Natural killer cell (primary cell): ENCODE measurements around the gene MTR. TPM values are rescaled to one million over a fixed set of nuclear protein-coding genes. Genes with fewer than 3 reads are reported as not detected.

Source experiments
- ATAC-seq, 3 donors: fragments of 150-1000 bp in 2 of 3; fragments of 200-7000 bp in 1 of 3; cut with Tn5 transposase; 1 replicate in 1 of 3; 2 replicates in 2 of 3; pipeline ENCODE4 v1.10.0; 2021; ENCODE audit warnings: mild to moderate bottlenecking in 2 of 3, moderate library complexity in 2 of 3
- DNase-seq, 2 donors: peaks; one replicate each; pipeline versions ENCODE4 v3.0.0 to v3.0.0-alpha.2; 2013 to 2021; ENCODE audit warnings: mixed read lengths in 1 of 2
- H3K27ac ChIP-seq: one replicate; pipeline ENCODE4 v1.5.1; 2013; ENCODE audit warnings: mild to moderate bottlenecking, low read length
- H3K27me3 ChIP-seq: one replicate; pipeline ENCODE4 v1.6.1; 2013; ENCODE audit warnings: low read length; ENCODE audit not compliant: control insufficient read depth, insufficient read depth
- H3K36me3 ChIP-seq: one replicate; pipeline ENCODE4 v1.6.1; 2013; ENCODE audit warnings: low read length; ENCODE audit not compliant: control insufficient read depth, insufficient read depth
- H3K4me1 ChIP-seq: one replicate; pipeline ENCODE4 v1.6.1; 2013; ENCODE audit warnings: low read length; ENCODE audit not compliant: control insufficient read depth, insufficient read depth
- H3K4me3 ChIP-seq: one replicate; pipeline ENCODE4 v1.5.1; 2013; ENCODE audit warnings: low read length
- H3K9me3 ChIP-seq: one replicate; pipeline ENCODE4 v1.6.1; 2013; ENCODE audit warnings: low read length; ENCODE audit not compliant: control insufficient read depth, insufficient read depth
- H3K27ac Mint-ChIP-seq, 2 donors: one replicate each; pipeline ENCODE4 v1.8.0; 2022; ENCODE audit warnings: mild to moderate bottlenecking in 2 of 2, mixed read lengths in 2 of 2, moderate library complexity in 1 of 2
- H3K27me3 Mint-ChIP-seq, 2 donors: one replicate each; pipeline ENCODE4 v1.8.0; 2022; ENCODE audit warnings: low read depth in 2 of 2, mixed read lengths in 2 of 2
- H3K36me3 Mint-ChIP-seq: one replicate; pipeline ENCODE4 v1.8.0; 2022; ENCODE audit warnings: mixed read lengths
- H3K4me1 Mint-ChIP-seq, 2 donors: one replicate each; pipeline ENCODE4 v1.8.0; 2022; ENCODE audit warnings: mixed read lengths in 2 of 2
- H3K4me3 Mint-ChIP-seq: one replicate; pipeline ENCODE4 v1.8.0; 2022; ENCODE audit warnings: mild to moderate bottlenecking, moderate library complexity, mixed read lengths
- H3K9me3 Mint-ChIP-seq, 2 donors: one replicate each; pipeline ENCODE4 v1.8.0; 2022; ENCODE audit warnings: mixed read lengths in 2 of 2
- WGBS: methylation state at CpG from one replicate; pipeline ENCODE4 v1.1.7; 2013; ENCODE audit warnings: missing lambda C conversion rate; ENCODE audit not compliant: insufficient coverage; 5-methylcytosine and 5-hydroxymethylcytosine counted together
- intact Hi-C: fragments of 100-400 bp; cut with micrococcal nuclease; formaldehyde crosslinking; loops from one replicate; pipeline ENCODE4 v1.14.2; 2022
- total RNA-seq, 4 donors: library from RNA; stranded (reverse); fragments of 120-200 nt in 1 of 4; gene quantifications; one replicate each; pipeline versions ENCODE4 v1.2.3 to v1.2.4, GENCODE V29; 2013 to 2022
- TF ChIP-seq, protein P1 (sequence below): fragments of 200-600 bp; IDR thresholded peaks from one replicate; pipeline ENCODE4 v1.8.0; 2022; ENCODE audit warnings: antibody characterized with exemption

The MTR gene
- total RNA-seq, 3 donors from 2014 or later (not counting 1 experiment from before 2014, with no cell fraction given): 28.4 to 41.1 (median 38.4) TPM

DNA sequence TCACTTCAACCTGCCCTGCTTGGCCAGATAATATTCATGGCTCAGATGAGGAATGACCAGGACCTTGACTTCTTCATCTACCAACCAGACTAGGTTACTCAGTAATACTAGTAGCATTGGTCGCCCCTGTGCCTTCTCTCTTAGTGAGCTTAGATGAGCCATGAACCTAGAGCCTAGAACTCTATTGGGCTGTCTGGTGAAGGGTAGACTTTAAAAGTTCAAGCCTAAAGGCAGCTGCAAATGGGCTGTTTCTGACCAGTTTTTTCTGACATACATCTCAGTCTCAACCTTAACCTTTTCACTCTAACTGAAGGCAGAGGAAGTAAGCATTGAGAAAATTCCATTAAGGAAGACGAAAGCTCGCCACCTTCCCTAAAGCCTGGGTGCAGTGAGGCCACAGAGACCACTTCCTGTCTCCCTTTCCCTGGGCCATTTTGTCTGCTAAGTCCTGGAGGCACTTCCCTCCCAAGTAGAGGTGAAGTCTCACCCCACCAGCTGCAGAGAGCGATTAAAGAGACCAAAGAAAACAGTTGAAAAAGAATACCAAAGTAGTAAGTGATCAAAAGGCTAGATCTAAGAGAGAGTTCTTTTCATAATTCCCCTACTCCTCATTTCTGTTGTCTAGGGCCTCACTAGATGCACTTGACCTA, 53.3 kb downstream of the MTR start:
- H3K36me3 ChIP-seq: peaks cover 39% of the 10 kb centered on the region
- 71% methylated on average over 3 of the region's 4 CpGs for WGBS
- Mint-ChIP-seq H3K4me1 (peaks cover 0 to 14% of the 10 kb centered on the region in 2 donors), H3K27me3 (no peaks in the 10 kb centered on the region), H3K36me3 (peaks cover 13% of the 10 kb centered on the region), H3K4me3 (no peak overlapping the region), H3K27ac (no peak overlapping the region), H3K9me3 (no peaks in the 10 kb centered on the region)
- H3K4me3 ChIP-seq: no peak overlapping the region
- H3K27ac ChIP-seq: no peak overlapping the region
- no peaks in the 10 kb centered on the region for H3K4me1 ChIP-seq
- TF ChIP-seq, protein P1, sequence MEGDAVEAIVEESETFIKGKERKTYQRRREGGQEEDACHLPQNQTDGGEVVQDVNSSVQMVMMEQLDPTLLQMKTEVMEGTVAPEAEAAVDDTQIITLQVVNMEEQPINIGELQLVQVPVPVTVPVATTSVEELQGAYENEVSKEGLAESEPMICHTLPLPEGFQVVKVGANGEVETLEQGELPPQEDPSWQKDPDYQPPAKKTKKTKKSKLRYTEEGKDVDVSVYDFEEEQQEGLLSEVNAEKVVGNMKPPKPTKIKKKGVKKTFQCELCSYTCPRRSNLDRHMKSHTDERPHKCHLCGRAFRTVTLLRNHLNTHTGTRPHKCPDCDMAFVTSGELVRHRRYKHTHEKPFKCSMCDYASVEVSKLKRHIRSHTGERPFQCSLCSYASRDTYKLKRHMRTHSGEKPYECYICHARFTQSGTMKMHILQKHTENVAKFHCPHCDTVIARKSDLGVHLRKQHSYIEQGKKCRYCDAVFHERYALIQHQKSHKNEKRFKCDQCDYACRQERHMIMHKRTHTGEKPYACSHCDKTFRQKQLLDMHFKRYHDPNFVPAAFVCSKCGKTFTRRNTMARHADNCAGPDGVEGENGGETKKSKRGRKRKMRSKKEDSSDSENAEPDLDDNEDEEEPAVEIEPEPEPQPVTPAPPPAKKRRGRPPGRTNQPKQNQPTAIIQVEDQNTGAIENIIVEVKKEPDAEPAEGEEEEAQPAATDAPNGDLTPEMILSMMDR: no peak
- no peaks in the 10 kb centered on the region for H3K9me3 ChIP-seq
- intact Hi-C loops: no loop called here
- no peaks in the 10 kb centered on the region for H3K27me3 ChIP-seq
- DNase-seq (no peak), ATAC-seq (no peak)

DNA sequence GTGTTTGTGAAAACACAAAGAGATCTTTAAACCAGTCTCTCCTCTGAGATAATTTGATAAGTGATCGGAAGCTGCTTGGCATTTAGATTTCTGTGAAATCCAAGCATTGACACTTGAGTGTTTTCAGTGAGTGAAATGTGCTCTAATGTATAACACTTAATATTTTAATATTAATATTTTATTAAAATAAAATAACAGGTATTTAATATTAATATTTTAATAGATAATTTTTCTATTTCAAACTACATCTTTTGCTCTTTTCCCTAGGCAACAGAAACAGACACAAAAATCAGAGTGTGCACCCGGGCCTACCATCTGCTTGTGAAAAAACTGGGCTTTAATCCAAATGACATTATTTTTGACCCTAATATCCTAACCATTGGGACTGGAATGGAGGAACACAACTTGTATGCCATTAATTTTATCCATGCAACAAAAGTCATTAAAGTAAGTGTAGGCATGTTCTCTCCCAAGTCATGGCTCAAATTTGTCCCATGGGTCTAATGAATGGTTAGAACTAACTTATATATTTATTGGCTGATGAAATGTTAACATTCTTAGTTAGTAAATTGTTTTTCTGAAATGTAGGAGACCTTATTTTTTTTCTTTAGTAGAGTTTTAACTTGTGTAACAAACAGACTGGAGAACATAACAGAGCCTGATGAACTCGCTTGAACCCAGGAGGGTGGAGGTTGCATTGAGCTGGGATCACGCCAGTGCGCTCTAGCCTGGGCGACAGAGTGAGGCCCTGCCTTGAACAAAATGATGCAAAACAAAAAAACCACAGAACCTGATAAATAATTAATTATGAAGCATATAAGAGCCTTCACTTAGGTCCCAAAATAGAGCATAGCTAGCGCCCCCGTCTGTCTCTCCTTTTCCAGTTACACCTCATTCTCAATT, 55.2 kb downstream of the MTR start:
- Mint-ChIP-seq H3K9me3 (no peaks in the 10 kb centered on the region), H3K36me3 (peaks cover 21% of the 10 kb centered on the region), H3K27me3 (no peaks in the 10 kb centered on the region), H3K4me1 (peaks cover 0 to 14% of the 10 kb centered on the region in 2 donors), H3K27ac (no peak overlapping the region), H3K4me3 (no peak overlapping the region)
- Histone ChIP-seq H3K9me3 (no peaks in the 10 kb centered on the region), H3K4me3 (no peak overlapping the region), H3K27me3 (no peaks in the 10 kb centered on the region), H3K27ac (no peak overlapping the region), H3K36me3 (peaks cover 53% of the 10 kb centered on the region), H3K4me1 (no peaks in the 10 kb centered on the region)
- ATAC-seq (no peak), DNase-seq (no peak)
- TF ChIP-seq, protein P1: no peak
- WGBS: 96% methylated on average over 7 of the region's 8 CpGs
- intact Hi-C loops: no loop called here

DNA sequence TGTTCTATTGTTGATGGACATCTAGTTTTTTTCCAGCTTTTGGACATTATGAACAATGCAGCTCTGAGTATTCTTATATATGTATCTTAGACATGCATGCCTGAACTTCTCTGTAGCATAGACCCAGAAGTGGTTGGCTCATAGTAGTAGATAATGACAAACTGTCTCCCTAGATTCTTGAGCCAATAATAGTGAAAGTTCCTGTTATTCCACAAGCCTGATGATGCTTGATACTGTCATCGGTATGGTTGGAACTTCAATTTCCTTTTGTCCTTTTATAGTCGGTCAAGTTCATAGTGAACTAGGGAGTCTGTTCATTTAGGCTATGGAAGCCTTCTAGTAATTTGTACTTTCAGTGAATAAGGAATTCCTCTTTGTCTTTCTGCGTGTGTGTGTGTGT, 56.8 kb downstream of the MTR start:
- Mint-ChIP-seq H3K9me3 (no peaks in the 10 kb centered on the region), H3K36me3 (peaks cover 31% of the 10 kb centered on the region), H3K4me3 (no peak overlapping the region), H3K27ac (no peak overlapping the region), H3K27me3 (no peaks in the 10 kb centered on the region), H3K4me1 (peaks cover 0 to 14% of the 10 kb centered on the region in 2 donors)
- Histone ChIP-seq H3K4me3 (no peak overlapping the region), H3K4me1 (no peaks in the 10 kb centered on the region), H3K27me3 (no peaks in the 10 kb centered on the region), H3K27ac (no peak overlapping the region), H3K9me3 (no peaks in the 10 kb centered on the region), H3K36me3 (peaks cover 58% of the 10 kb centered on the region)
- DNase-seq: no peak
- ATAC-seq: no peak
- WGBS: 86% methylated on average over 3 of the region's 3 CpGs
- intact Hi-C loops: no loop called here
- TF ChIP-seq, protein P1: no peak
